ENCODE measurements around the gene ECM1.

ECM1 gene

DNA sequence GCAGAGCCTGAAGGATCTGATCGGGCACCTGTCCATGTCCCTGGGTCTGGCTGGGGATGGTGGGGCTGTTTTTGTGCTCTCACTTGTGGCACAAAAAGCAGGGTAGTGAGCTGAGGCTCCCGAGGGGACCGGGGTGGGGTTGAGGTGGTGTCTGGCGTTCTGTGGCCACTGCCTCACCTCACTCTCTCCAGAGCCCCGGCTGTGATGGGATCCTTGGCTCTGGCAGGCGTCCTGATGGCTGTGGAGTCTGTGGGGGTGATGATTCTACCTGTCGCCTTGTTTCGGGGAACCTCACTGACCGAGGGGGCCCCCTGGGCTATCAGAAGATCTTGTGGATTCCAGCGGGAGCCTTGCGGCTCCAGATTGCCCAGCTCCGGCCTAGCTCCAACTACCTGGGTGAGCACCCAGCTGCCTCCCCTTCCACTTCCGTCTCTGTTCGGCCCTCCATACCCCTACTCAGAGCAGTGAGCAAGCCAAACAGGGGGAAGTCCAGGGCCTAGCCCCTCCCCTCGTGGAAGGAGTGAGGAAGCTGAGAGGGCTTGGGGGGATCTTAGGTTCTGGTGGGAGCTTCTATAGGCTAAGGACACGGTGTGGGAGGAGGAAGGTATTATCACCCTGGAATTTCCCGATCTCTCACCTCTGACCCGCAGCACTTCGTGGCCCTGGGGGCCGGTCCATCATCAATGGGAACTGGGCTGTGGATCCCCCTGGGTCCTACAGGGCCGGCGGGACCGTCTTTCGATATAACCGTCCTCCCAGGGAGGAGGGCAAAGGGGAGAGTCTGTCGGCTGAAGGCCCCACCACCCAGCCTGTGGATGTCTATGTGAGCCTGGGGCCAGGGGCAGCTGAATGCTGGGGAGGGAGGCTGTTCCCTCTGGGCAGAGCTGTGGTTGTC, 48.3 kb downstream of the ECM1 start:
- no peak for TF ChIP-seq CTCF (IDR thresholded peaks at IDR 0.05)

DNA sequence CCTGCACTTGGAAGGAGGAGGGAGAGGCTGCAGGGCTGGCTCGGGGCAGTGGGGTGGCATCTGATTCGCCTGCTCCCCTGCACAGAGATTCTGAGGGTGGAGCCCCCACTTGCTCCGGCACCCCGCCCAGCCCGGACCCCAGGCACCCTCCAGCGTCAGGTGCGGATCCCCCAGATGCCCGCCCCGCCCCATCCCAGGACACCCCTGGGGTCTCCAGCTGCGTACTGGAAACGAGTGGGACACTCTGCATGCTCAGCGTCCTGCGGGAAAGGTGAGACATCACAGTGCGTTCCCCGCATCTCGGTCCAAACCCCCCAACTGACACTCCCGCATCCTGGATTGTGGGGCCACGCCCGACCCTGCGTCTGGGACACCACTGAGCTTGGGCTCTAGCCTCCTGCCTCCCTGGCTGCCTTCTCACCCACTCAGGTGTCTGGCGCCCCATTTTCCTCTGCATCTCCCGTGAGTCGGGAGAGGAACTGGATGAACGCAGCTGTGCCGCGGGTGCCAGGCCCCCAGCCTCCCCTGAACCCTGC, 49.2 kb downstream of the ECM1 start:
- TF ChIP-seq CTCF (IDR thresholded peaks at IDR 0.05): no peak

- TF ChIP-seq CTCF (IDR thresholded peaks at IDR 0.05): no peak
Measured at GRCh38 chr1:150557813-150558212, 49.9 kb downstream of the ECM1 start.

- TF ChIP-seq CTCF (IDR thresholded peaks at IDR 0.05): no peak
Measured at GRCh38 chr1:150558303-150558704, 50.4 kb downstream of the ECM1 start.

GRCh38 chr1:150558761-150559655, 51.1 kb downstream of the ECM1 start:
- no peak for TF ChIP-seq CTCF (IDR thresholded peaks at IDR 0.05)

DNA sequence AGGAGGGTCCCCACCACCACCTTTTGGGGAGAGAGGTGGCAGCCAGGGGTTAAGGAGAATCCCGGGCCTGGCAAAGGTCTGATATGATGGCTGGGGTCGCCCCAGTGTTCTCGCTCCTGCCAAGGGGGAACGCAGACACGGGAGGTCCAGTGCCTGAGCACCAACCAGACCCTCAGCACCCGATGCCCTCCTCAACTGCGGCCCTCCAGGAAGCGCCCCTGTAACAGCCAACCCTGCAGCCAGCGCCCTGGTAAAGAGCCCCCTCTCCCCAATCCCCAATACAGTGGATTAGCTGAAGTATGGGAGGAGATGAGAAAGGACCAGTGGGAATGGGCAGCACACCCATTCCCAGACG, 51.7 kb downstream of the ECM1 start:
- TF ChIP-seq CTCF (IDR thresholded peaks at IDR 0.05): no peak

DNA sequence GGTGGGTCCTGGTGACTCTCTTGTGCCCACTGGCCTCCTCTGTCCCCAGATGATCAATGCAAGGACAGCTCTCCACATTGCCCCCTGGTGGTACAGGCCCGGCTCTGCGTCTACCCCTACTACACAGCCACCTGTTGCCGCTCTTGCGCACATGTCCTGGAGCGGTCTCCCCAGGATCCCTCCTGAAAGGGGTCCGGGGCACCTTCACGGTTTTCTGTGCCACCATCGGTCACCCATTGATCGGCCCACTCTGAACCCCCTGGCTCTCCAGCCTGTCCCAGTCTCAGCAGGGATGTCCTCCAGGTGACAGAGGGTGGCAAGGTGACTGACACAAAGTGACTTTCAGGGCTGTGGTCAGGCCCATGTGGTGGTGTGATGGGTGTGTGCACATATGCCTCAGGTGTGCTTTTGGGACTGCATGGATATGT, 52.1 kb downstream of the ECM1 start:
- TF ChIP-seq CTCF (IDR thresholded peaks at IDR 0.05): peak; percentile 99
